GM23338 (cell line): ENCODE results near the gene TRIP4.

ENCODE experiments used
- CTCF ChIP-seq, 2 experiments: fragments of 200-600 bp in 1 of 2; sonication (generic) in 1 of 2; conservative IDR thresholded peaks; 2 replicates each; pipeline versions ENCODE4 v1.5.1 to v1.6.1; 2016 to 2017; ENCODE audit warnings: antibody characterized with exemption in 2 of 2, low read depth in 2 of 2, mild to moderate bottlenecking in 2 of 2, moderate library complexity in 1 of 2
- ETS1 ChIP-seq: IDR thresholded peaks from 2 replicates; pipeline ENCODE4 v1.6.1; 2016; ENCODE audit warnings: antibody characterized with exemption
- EZH2 ChIP-seq: fragments of 200-600 bp; sonication (generic); IDR thresholded peaks from one replicate; pipeline ENCODE4 v1.8.0; 2017; ENCODE audit warnings: antibody characterized with exemption, mild to moderate bottlenecking, low read depth; ENCODE audit not compliant: unreplicated experiment
- EZH2phosphoT487 ChIP-seq: fragments of 200-600 bp; sonication (generic); IDR thresholded peaks from one replicate; pipeline ENCODE4 v1.8.1; 2018; ENCODE audit warnings: antibody characterized with exemption; ENCODE audit not compliant: unreplicated experiment
- NANOG ChIP-seq: IDR thresholded peaks from 2 replicates; pipeline ENCODE4 v1.6.1; 2016; ENCODE audit warnings: antibody characterized with exemption, borderline replicate concordance
- POLR2AphosphoS5 ChIP-seq: IDR thresholded peaks from 2 replicates; pipeline ENCODE4 v1.6.1; 2016; ENCODE audit warnings: antibody characterized with exemption, low read depth
- TF ChIP-seq, protein P1 (sequence below): IDR thresholded peaks from one replicate; pipeline ENCODE4 v1.6.1; 2018; ENCODE audit warnings: antibody characterized with exemption; ENCODE audit not compliant: unreplicated experiment

DNA sequence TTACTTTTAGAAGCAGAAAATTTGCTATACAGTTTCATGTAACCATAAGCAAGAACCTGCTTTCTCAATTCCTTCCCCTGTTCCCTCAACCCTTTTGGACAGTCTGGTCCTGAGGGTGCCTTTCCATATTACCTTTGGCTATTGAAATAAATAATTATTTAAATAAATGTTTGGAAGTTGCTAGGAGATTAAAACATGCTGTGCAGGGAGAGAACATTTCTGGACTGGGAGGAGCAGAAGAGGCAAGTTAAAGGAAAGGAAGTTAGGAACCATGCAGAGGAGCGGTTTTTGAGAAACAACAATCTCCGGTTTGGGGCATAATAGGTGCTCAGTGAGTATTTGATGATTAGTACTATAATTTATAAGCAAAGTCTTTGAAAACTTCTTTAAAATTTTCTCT, 114.5 kb downstream of the TRIP4 start:
- TF ChIP-seq, protein P1, sequence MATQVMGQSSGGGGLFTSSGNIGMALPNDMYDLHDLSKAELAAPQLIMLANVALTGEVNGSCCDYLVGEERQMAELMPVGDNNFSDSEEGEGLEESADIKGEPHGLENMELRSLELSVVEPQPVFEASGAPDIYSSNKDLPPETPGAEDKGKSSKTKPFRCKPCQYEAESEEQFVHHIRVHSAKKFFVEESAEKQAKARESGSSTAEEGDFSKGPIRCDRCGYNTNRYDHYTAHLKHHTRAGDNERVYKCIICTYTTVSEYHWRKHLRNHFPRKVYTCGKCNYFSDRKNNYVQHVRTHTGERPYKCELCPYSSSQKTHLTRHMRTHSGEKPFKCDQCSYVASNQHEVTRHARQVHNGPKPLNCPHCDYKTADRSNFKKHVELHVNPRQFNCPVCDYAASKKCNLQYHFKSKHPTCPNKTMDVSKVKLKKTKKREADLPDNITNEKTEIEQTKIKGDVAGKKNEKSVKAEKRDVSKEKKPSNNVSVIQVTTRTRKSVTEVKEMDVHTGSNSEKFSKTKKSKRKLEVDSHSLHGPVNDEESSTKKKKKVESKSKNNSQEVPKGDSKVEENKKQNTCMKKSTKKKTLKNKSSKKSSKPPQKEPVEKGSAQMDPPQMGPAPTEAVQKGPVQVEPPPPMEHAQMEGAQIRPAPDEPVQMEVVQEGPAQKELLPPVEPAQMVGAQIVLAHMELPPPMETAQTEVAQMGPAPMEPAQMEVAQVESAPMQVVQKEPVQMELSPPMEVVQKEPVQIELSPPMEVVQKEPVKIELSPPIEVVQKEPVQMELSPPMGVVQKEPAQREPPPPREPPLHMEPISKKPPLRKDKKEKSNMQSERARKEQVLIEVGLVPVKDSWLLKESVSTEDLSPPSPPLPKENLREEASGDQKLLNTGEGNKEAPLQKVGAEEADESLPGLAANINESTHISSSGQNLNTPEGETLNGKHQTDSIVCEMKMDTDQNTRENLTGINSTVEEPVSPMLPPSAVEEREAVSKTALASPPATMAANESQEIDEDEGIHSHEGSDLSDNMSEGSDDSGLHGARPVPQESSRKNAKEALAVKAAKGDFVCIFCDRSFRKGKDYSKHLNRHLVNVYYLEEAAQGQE: no peak
- TF ChIP-seq CTCF (conservative IDR thresholded peaks at IDR 0.05; ENCODE audit: low read depth in 2 of 2): no peak
- no peak for TF ChIP-seq EZH2
- no peak for TF ChIP-seq NANOG
- no peak for TF ChIP-seq EZH2phosphoT487
- no peak for TF ChIP-seq POLR2AphosphoS5
- TF ChIP-seq ETS1: no peak
